Measurements from ENCODE around the gene CHCHD3.

CHCHD3 gene

DNA sequence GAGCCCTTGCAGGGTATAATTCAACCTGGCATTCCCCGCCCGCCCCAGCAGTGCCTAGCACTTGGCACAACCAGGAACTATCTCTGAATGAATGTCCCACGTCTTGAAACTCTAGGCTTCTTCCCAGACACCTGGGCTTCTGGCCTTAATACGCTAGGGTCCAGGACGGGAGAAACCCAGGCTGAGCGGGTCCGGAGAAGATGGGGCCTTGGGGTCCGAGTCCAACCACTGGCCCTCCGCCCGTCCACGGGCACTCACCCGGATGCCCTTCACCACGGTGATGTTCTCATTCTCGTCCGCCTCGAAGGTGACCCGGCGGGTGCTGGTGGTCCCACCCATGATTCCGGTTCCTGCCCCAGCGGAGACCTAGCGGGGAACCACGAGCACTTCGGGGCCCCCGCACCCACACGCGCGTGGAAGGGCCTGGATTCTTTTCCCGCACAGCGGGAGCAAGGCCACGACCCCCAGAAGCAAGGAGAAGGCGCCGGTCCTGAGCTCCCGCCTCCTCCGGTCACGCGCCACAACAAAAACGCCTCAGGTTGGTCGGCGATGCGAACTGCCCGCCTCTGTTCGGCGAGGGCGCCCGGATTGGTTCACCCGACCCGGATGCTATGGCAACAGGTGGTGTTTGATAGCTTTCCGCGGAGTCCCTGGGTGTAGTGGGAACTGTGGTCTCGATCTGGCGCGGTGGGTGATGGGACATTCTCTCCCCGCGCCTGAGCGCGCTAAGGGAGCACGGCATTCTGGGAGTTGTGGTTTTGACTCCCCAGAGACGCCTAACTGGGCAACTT lies at the start of gene CHCHD3:
Gene CHCHD3 (minus strand): TSS at position 492 of the 791 bp plus-strand sequence. CDS start 153 bp downstream, at position 339.
- peak; percentile 92 for DNase-seq (ENCODE audit: low read depth)

DNA sequence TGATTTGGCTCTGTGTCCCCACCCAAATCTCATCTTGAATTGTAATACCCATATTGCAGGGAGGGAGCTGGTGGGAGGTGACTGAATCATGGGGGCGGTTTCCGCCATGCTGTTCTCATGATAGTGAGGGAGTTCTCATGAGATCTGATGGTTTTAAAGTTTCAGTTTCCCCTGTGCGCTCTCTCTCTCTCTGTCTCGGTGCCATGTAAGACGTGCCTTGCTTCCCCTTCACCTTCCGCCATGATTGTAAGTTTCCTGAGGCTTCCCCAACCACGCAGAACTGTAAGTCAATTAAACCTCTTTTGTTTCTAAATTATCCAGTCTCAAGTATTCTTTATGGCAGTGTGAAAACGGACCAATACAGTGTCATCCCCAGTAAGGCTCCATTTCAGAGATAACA lies 48.3 kb upstream of the CHCHD3 start:
- DNase-seq (ENCODE audit: low read depth): no peak

DNA sequence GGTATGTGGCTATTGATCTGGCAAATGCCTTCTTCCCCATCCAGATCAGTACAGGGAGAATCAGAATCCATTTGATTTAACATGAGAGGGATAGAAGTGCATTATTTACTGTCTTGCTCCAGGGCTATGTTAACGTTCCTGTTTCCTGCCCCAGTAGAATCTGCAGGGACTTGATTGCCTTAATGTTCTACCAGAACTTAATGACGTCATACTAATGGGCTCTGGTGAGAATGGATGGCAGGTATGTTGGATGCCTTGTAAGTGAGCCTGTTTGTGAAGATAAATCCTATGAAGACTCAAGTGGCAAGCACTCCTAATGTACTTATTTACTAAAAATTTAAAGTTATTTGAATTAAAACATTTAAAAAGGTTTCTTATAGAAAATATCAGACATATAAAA lies 44.5 kb upstream of the CHCHD3 start:
- no peak for DNase-seq (ENCODE audit: low read depth)

DNA sequence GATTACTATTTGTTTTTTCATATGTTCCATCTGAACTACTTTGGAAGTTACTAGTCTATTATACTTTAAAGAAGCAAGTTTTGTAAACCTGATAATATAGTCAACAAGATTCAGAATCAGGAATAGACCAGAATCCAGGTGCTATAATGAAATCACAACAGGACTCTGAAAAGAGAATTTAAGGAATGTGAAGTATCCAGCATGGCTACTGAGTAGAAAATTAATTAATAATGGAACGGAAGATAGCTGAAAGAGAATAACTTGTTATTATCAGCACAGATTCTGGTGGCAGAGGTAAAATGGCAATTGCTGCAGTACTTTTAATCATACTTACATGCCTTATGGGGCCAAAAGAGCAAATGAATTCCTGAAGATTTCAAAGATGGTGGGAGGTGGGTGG lies 43.1 kb upstream of the CHCHD3 start:
- no peak for DNase-seq (ENCODE audit: low read depth)

DNA sequence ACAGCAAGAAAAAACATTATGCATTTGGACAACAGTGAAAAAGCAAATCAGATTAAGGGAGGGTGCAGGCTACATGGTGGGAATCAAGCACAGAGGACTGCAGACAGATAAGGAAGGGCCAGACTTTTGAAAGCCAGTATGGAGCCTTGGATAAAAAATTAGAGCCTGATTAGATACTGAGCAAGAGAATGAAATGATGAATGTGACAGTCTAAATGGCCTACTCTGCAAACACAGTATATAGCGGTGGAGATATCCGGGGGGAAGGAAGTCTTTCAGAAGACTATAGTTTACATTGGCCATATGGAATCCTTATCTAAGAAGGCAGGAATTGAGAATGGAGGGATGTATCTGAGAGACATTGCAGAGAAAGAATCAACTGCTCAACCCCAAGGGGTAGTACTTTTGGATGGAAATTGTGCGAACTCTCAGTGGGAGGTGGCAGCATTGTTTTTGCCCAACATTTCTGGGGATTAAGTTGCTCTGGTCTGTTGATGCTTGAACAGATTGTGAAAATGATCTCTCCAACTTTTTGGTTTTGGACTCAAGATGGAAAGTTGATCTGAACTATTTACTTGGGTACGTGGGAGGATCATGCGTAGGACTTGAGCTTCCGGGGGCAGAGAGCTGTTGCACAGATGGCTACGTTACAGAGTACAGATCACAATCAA lies 39.4 kb upstream of the CHCHD3 start:
- no peak for DNase-seq (ENCODE audit: low read depth)

DNA sequence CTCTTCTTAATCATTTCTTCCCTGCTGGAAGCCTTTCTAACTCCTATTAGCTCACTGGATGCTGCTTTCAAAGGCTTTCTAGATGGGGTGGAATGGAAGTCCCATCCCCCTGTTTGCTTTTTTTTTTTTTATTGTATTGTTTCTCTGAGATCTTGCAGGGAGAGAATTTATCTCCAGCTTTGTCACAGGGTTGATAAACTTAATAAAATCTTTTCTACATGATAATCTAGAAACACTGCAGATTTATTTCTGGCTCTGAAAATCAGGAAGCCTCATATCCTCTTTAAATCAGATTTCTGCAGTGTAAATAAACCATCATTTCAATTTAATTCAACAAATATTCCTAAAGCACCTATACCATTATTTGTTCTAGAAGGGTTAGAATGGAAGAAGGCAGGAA lies 37.2 kb upstream of the CHCHD3 start:
- no peak for DNase-seq (ENCODE audit: low read depth)

DNA sequence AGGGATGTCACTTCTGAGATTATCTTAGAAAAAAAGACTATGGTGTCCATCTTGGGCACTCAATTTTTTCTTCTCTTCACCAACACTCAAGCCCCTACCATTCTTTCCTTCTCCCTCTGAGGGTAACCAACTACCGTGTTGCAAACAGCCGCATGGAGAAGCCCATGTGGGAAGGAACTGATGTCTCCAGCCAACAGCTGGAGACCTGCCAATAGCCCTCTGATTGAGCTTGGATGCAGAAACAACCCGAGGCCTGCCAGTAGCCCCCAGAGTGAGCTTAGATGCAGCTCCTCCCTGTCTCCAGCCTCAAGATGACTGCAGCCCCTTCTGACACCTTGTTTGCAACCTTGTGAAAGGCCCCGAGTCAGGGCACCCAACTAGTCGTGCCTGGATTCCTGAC lies 36.4 kb upstream of the CHCHD3 start:
- no peak for DNase-seq (ENCODE audit: low read depth)

DNA sequence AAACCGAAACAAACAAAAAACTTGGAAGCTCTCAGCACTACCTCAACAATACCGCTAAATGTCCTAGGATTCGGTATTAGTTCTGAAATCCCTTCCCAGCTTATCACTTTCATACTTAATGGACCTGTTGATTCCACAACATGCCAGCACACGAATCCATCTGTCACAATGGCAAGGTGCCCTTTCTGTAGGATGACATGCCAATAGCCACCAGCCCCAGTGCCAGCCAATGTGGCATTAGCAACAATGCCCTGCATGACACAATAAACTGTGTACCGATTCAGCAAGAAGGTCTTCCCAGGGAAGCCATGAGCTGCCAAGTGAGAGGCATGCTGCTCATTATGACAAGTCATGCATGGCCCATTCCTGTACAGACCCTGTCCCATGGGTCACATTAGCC lies 35.6 kb upstream of the CHCHD3 start:
- DNase-seq (ENCODE audit: low read depth): no peak

DNA sequence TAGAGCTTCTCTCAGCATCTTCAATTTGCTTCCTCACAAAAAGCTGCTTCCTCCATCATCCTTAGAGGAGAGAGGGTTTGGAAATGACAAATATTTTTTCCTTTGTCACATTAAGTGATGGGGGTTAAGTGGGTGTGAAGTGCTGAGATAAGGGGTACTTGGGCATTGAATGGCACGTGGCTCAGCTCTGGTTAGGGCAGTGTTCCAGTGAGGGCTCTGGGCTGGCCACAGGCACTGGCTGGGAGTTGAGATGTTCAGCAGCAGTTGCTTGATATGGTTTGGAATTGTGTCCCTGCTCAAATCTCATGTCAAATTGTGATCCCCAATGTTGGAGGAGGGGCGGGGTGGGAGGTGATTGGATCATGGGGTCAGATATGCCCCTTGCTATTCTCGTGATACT lies 33.7 kb upstream of the CHCHD3 start:
- DNase-seq (ENCODE audit: low read depth): no peak

DNA sequence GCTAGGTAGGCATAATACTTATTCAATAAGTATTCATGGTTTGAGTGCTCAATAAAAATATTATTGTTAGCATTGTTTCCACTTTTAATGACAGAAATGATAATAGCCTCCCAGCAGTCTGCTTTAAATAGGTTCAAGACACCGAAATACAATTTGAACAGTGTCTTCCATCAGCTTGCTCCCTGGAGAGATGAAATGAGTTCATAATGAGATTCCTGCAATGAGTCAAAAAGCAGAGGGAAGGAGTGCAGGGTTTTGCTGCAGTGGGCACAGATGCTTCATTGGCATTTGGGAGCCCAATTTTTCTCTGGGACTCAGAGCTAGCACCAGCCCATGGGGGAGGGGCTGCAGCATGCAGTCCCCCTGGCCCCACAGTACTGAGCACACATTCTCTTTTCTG lies 32.6 kb upstream of the CHCHD3 start:
- no peak for DNase-seq (ENCODE audit: low read depth)

DNA sequence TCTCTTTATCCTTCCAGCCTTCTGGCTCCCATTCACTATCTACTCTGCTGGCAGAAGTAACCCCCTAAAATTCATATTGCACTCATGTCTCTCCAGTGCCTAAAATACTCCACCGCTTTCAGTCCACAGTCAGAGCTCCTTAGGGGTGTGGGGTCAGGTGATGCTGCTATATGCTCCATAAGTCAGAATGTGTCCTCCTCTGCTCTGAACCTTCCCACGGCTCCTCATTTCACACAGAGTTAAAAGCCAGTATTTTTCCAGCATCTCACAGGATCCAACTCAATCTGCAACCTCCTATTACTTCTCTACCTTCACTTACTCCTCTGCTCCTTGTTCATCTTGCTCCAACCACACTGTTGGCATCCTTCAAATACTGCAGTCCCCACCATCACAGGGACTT lies 31.1 kb upstream of the CHCHD3 start:
- DNase-seq (ENCODE audit: low read depth): no peak

DNA sequence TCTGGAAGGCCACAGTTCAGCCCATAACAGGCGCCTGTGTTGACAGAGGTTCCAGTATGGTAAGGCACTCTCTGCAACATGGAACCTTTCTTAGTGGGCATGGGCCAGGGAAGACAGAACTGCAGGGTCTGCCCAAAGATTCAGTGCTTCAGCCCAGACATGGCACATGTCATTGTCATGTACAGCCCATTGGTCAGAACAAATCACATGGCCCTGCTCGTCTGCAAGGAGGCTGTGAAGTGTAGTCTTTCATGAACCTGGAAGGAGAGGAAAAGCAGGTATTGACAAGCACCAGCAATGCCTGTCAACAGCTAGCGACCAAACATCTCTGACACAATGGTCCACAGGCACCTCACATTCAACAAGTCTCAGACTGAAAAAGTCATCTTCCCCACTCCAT lies 30.4 kb upstream of the CHCHD3 start:
- no peak for DNase-seq (ENCODE audit: low read depth)

DNA sequence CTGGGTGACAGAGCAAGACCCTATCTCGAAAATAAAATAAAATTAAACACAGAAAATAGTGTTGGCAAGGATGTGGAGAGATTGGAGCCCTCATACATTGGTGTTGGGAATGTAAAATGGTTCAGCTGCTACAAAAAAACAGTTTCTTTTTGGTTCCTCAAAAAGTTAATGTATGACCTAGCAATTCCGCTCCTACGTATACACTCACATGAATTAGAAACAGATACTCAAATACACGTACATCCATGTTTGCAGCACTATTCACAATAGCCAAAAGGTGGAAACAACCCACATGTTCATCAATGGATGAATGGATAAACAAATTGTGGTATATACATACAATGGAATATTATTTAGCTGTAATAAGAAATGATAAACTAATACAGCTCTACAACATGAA lies 28.4 kb upstream of the CHCHD3 start:
- no peak for DNase-seq (ENCODE audit: low read depth)

DNA sequence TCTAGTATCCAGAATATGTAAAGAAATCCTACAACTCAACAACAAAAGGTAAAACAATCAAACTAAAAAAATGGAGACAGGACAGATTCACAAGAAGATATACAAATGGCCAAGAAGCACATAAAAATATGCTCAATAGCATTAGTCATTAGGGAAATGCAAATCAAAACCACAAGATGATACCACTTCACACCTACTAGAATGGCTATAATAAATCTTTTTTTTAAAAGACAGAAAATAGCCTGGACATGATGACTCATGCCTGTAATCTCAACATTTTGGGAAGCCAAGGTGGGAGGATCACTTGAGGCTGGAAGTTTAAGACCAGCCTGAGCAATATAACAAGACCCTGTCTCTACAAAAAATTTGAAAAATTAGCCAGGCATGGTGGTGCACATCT lies 27.9 kb upstream of the CHCHD3 start:
- no peak for DNase-seq (ENCODE audit: low read depth)

DNA sequence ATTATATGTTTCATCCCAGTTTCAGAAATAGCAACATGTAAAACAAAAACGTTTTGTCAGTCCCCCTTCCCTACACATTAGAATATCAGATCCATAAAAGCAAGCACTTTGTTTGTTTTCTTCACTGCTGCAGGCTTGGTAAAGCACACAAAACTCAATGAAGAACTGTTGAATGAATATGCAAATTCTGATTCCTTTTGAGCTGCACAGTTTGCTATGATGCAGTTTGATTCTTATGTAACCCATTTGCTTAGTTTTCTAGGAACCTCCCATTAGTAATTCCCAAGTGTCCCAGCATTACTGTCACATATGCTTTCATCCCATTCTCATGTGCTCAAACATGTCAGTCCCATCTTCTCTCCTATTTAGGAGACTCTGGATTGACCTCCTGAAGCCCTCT lies 26.1 kb upstream of the CHCHD3 start:
- DNase-seq (ENCODE audit: low read depth): no peak

DNA sequence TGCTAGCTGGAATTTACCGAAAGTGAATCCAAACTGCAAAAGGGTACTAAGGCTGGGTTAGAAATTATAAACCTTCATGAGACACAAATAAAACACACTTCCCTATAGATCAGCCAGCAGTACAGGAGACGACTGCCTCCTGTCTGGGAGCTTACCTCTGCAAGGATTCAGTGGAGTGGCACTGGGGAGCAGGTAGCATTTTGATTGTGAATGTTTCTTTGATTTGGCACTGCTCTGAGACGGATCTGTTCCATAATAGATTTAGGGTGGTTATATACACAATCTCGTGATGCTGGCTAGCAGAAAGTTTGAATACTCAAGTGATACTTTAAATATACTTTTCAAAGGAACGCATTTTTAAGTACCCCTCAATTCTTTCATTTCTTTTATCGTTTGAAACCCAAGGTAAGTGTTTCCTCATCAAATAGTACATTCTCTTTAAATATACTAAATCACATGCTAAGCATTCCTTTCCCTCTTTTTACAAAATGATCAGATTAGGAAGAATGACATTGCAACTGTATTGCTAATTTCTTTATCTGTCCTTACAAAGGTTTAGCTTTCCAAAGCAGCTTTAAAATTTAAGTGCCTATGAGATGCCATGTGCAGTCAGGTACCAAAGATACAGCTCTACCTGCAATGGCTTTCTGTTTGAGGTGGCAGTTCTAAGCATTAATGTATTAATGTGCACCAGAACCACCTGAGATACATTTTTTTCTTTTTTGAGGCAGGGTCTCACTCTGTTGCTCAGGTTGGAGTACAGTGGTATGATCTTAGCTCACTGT lies 20.6 kb upstream of the CHCHD3 start:
- DNase-seq (ENCODE audit: low read depth): no peak

DNA sequence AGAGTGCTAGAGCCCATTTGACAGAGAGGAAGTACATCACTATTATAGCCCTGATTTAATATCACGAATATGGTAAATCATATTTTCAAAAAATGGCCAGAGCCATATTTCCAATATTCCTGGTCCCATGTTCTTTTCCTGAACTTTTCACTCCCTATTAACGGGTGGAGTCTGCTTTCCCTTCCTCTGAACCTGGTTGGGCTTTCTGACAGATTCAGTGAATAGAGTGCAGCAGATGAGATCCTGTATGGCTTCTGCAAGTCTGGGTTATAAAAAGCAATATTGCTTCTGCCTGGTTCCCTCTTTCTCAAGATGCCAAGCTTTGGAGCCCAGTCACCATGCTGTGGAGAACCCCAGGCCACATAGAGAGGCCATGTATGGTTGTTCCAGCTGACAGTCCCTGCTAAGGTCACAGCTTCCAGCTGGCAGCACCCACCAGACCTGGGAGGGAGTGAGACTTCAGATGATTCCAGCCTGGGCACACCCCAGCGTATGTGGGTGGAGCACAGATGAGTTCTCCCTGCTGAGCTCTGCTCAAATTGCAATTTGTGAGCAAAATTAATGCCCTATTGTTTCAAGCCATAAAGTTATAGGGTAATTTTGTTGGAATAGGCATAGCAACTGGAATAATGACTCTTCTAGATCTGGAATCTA lies 17.9 kb upstream of the CHCHD3 start:
- no peak for DNase-seq (ENCODE audit: low read depth)

DNA sequence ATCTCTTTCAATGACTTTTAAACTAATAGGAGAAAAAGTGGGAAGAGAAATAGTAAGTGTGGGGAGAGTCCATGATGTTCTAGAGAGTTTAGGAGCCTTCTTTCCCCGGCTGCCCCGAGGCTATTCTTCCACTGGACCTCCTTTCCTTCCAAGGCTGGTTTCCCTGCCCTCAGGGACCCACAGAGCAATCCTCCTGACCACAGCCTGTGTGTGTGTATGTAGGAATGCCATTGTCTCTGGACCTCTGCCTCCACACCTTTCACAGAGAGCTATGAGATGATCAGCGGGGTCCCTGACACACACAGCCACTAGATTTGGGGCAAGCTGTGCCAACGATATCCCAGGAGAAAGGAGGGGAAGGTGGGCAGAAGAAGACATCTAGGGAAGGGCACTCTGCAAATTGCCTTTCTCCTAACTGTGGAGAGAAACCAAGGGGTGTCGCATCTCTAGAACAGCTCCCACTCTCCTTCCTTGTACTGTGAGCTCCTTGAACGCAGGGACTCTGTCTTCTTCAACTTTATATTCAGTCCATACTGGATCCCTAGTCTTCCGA lies 13.3 kb upstream of the CHCHD3 start:
- DNase-seq (ENCODE audit: low read depth): no peak

DNA sequence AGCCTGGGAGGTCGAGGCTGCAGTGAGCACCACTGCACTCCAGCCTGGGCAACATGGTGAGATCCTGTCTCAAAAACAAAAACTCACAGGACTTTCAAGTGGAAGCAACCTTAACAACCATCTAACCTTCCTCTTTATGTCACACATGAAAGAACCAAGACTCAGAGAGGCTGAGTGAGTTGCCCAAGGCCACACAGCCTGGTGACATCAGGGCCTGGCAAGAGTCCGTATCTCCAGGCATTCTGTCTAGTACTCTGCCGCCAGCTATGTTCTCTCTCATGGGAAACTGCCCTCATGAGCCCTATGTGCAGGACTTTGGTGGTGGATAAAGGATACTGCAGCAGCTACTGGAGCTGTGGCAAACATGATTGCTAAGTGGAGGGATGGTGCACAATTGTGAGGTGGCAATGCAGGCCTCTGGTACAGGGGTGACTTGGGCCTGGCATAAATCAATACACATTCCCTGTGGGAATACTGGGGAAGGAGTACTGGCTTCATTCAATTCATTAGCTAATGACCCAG lies 10.1 kb upstream of the CHCHD3 start:
- DNase-seq (ENCODE audit: low read depth): no peak

DNA sequence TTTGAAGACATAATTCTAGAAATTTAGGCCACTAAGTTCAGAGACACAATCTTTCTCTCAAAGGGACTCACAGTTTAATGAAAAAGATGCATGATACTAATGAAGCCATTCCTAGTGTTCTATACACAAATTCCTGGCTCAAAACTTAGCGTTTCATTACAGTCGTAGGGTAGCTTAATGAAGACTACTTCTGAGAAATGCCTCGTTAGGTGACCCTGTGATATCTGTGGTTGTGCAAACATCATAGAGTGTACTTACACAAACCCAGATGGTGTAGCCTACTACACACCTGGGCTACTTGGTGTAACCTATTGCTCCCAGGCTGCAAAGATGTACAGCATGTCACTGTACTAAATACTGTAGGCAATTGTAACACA lies 488 bp upstream of the CHCHD3 start:
- no peak for DNase-seq (ENCODE audit: low read depth)

DNA sequence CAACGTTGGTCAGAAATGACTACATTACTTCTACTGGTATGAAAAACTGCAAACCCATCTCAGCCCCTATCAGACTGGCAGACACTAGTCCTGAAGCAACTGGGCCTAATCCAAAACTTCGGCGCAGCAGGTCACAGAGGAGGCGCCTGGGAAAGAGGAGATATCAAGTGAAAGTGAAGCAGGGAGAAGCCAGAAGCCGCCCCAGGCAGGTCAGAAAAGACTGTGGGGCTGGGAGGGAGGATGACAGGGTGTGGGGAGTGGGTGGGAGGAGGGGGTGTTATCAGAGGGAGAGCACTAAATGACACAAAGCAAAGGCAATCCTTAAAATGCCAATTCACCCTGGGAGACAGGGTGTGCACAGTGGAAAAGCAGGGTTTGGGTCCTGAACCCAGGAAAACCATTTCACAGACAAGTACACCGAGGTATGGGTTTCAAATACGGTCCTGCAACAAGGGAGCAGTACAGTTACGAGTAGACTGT lies 731 bp downstream of the CHCHD3 start:
- DNase-seq (ENCODE audit: low read depth): no peak

DNA sequence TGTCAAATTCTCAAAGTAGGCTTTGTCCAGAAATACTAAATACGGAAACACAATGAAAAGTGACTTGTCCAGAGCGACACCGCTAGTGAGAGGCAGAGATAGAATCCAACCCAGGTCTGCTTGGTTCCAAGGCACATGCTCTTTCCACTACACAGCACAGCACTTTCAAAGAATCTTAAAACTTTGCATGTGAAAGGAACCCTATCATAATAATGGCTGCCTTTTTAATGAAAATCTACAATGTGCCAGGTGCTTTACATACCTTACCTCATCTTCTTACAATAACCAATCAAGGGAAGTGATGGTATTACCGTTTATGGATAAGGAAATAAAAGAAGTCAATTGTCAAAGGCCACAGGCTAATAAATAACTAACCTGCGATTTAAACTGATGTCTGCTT lies 2.6 kb downstream of the CHCHD3 start:
- no peak for DNase-seq (ENCODE audit: low read depth)

Data from stimulated activated CD8-positive, alpha-beta memory T cell treated with anti-CD3 and anti-CD28 coated beads, Interleukin-7, amount 100 ng/mL, for 24 hours (primary cell).